Measurements from ENCODE around the gene IL17RC. TPM values are rescaled to one million over a fixed set of nuclear protein-coding genes. Genes with fewer than 3 reads are reported as not detected.

Gene IL17RC
- total and polyA plus RNA-seq, 4 donors = 20.5 to 39.8 (median 33.6) TPM

DNA sequence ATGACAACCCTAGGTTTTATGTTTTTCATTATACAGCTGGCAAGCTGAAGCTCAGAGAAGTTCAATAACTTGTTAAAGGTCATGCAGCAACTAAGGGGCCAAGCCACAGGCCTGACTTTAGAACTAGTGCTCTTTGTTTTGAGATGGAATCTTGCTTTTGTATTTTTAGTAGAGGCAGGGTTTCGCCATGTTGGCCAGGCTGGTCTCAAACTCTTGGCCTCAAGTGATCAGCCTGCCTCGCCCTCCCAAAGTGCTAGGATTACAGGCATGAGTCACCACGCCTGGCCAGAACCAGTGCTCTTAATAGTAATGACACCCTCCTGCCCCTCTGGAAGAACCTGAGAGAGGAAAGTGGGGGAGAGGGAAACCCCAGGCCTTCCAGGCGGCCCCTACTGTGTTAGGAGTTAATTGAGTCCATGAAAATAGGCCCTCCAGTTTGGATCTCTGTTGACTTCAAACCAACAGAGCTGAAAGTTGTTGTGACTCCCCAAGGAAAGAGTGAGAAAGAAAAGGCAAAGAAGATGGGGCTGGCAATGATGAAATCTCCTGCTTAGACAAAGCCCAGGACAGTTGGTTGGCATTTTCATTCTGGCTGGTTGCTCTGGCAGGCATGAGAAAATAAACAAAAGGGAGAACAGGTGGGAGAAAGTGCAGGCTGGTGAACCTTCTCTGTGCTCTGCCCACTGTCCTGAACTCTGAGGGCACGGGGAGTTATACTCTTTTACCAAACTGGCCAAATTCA, 38.9 kb downstream of the IL17RC start:
- peaks cover 0 to 14% (median 3%) of the 10 kb centered on the region in 5 donors for H3K4me1 ChIP-seq (ENCODE audit: control insufficient read depth in 5 of 5, insufficient read depth in 5 of 5, low read length in 5 of 5)
- no peaks in the 10 kb centered on the region for H3K9me3 ChIP-seq (ENCODE audit: control insufficient read depth in 4 of 4, insufficient read depth in 3 of 4, low read length in 3 of 4)
- H3K27me3 ChIP-seq (ENCODE audit: control insufficient read depth in 3 of 3, insufficient read depth in 3 of 3, low read length in 2 of 3) = no peaks in the 10 kb centered on the region
- H3K27ac ChIP-seq (ENCODE audit: low read depth in 1 of 2, low read length in 1 of 2) = no peak overlapping the region
- no peak overlapping the region for H3K4me3 ChIP-seq
- ATAC-seq (ENCODE audit: insufficient read depth, low FRiP score) = no peak
- H3K9ac ChIP-seq (ENCODE audit: insufficient read depth in 1 of 2, low read length in 2 of 2) = no peak overlapping the region
- DNase-seq = no peak
- TF ChIP-seq, protein P1, sequence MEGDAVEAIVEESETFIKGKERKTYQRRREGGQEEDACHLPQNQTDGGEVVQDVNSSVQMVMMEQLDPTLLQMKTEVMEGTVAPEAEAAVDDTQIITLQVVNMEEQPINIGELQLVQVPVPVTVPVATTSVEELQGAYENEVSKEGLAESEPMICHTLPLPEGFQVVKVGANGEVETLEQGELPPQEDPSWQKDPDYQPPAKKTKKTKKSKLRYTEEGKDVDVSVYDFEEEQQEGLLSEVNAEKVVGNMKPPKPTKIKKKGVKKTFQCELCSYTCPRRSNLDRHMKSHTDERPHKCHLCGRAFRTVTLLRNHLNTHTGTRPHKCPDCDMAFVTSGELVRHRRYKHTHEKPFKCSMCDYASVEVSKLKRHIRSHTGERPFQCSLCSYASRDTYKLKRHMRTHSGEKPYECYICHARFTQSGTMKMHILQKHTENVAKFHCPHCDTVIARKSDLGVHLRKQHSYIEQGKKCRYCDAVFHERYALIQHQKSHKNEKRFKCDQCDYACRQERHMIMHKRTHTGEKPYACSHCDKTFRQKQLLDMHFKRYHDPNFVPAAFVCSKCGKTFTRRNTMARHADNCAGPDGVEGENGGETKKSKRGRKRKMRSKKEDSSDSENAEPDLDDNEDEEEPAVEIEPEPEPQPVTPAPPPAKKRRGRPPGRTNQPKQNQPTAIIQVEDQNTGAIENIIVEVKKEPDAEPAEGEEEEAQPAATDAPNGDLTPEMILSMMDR (IDR thresholded peaks at IDR 0.05; ENCODE audit: control extremely low read depth, extremely low read depth) = no peak
- 83 to 86% methylated on average over 5 of the region's 5 CpGs for WGBS, 2 donors
- peaks cover 0 to 4% (median 0%) of the 10 kb centered on the region in 4 donors for H3K36me3 ChIP-seq (ENCODE audit: control insufficient read depth in 4 of 4, insufficient read depth in 4 of 4, low read length in 4 of 4)

DNA sequence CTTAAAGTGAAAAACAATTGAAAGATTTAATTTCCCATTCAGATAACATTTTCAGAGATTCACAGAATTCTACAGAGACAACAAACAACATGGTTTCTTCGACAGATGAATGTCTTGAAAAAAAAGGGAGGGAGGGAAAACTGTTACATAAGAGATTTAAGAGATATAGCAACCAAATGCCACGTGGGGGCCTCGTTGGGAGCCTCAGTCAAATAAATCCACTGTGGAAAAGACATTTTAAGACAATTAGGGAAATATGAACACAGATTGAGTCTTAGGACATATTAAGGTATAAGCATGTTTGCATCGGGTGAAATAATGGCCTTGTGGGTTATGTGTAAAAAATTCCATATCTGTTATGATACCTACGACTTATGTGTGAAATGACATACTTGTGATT, 40.3 kb downstream of the IL17RC start:
- ATAC-seq (ENCODE audit: insufficient read depth, low FRiP score) = no peak

DNA sequence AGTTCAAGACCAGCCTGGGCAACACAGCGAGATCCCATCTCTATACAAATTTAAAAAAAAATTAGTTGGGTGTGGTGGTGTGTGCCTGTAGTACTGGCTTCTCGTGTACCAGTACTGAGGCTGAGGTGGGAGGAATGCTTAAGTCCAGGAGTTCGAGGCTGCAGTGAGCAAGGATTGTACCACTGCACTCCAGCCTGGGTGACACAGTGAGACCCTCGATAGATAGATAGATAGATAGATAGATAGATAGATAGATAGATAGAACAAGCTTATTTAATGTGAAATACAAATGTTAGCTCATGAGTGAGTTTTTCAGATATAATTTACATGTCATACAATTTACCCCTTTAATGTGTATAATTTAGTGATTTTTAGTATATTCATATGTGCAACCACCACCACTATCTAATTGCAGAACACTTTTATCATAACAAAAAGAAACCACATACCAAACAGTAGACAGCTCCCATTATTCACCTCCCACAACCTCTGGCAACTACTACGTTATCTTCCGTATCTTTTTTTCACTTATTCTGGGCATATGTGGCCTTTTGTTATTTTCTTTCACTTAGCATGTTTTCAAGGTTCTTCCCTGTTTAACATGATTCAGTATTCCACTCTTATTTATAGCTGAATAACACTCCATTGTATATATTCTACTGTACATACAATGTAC, 48.4 kb downstream of the IL17RC start:
- H3K27ac ChIP-seq (ENCODE audit: low read depth in 1 of 2, low read length in 1 of 2) = no peak overlapping the region
- no peaks in the 10 kb centered on the region for H3K9me3 ChIP-seq (ENCODE audit: control insufficient read depth in 4 of 4, insufficient read depth in 3 of 4, low read length in 3 of 4)
- H3K4me1 ChIP-seq (ENCODE audit: control insufficient read depth in 5 of 5, insufficient read depth in 5 of 5, low read length in 5 of 5) = no peaks in the 10 kb centered on the region
- TF ChIP-seq, protein P1 (IDR thresholded peaks at IDR 0.05; ENCODE audit: control extremely low read depth, extremely low read depth) = no peak
- H3K27me3 ChIP-seq (ENCODE audit: control insufficient read depth in 3 of 3, insufficient read depth in 3 of 3, low read length in 2 of 3) = no peaks in the 10 kb centered on the region
- H3K9ac ChIP-seq (ENCODE audit: insufficient read depth in 1 of 2, low read length in 2 of 2) = no peak overlapping the region
- DNase-seq (no peak), ATAC-seq (ENCODE audit: insufficient read depth, low FRiP score) (no peak)
- H3K36me3 ChIP-seq (ENCODE audit: control insufficient read depth in 4 of 4, insufficient read depth in 4 of 4, low read length in 4 of 4) = peaks cover 19 to 38% (median 27%) of the 10 kb centered on the region in 4 donors
- WGBS, 2 donors = 90 to 97% methylated on average over 6 of the region's 6 CpGs
- H3K4me3 ChIP-seq = no peak overlapping the region

More for the DNA sequence above, 40.3 kb downstream of the IL17RC start:
- WGBS, 2 donors = 46 to 55% methylated on average over 5 of the region's 5 CpGs
- no peak overlapping the region for H3K4me3 ChIP-seq
- peaks cover 0 to 7% (median 0%) of the 10 kb centered on the region in 5 donors for H3K4me1 ChIP-seq (ENCODE audit: control insufficient read depth in 5 of 5, insufficient read depth in 5 of 5, low read length in 5 of 5)
- peaks cover 0 to 6% (median 2%) of the 10 kb centered on the region in 4 donors for H3K36me3 ChIP-seq (ENCODE audit: control insufficient read depth in 4 of 4, insufficient read depth in 4 of 4, low read length in 4 of 4)
- H3K27ac ChIP-seq (ENCODE audit: low read depth in 1 of 2, low read length in 1 of 2) = no peak overlapping the region
- TF ChIP-seq, protein P1 (IDR thresholded peaks at IDR 0.05; ENCODE audit: control extremely low read depth, extremely low read depth) = no peak
- no peaks in the 10 kb centered on the region for H3K9me3 ChIP-seq (ENCODE audit: control insufficient read depth in 4 of 4, insufficient read depth in 3 of 4, low read length in 3 of 4)
- no peaks in the 10 kb centered on the region for H3K27me3 ChIP-seq (ENCODE audit: control insufficient read depth in 3 of 3, insufficient read depth in 3 of 3, low read length in 2 of 3)
- H3K9ac ChIP-seq (ENCODE audit: insufficient read depth in 1 of 2, low read length in 2 of 2) = no peak overlapping the region
- no peak for DNase-seq

Data from lung (tissue), 12 donors.